ENCODE measurements around the gene NR1H2.

DNA sequence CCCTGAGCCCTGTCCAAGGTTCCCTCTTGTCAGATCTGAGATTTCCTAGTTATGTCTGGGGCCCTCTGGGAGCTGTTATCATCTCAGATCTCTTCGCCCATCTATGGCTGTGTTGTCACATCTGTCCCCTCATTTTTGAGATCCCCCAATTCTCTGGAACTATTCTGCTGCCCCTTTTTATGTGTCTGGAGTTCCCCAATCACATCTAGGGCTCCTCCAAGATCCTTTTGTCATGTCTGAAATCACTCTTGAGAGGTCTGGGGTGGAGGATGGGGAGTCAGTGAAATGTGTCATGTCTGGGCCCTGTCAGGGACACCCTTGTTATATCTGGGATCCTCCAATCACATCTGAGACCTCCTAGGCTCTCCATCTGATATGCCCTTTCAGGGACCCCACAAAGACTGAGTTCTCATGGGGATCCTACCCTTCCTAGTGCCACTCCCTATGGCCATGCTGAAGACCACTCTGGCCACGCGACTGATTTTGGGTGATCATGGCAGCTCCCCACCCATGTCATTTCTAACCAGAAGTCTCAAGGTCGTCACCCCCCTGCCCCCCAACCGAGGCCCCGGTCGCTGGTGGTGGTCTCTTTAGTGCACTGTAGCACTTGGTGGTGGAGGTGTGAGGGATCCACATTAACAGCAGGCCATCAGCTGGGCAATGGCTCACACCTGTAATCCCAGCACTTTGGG is 52.7 kb downstream of the NR1H2 start:
- TF ChIP-seq RFX5 (IDR thresholded peaks at IDR 0.05; ENCODE audit: low read depth, low read length): no peak
- no peak for TF ChIP-seq NFYB (IDR thresholded peaks at IDR 0.05; ENCODE audit: insufficient read depth, low read depth, low read length)
- TF ChIP-seq RAD21 (IDR thresholded peaks at IDR 0.05; ENCODE audit: insufficient read depth, low read depth, low read length): no peak
- TF ChIP-seq BRCA1 (IDR thresholded peaks at IDR 0.05; ENCODE audit: low read depth, low read length): no peak
- TF ChIP-seq EZH2 (IDR thresholded peaks at IDR 0.05; ENCODE audit: borderline replicate concordance, control insufficient read depth, low read depth, low read length): no peak
- TF ChIP-seq POU2F2 (IDR thresholded peaks at IDR 0.05; ENCODE audit: borderline replicate concordance, low read depth, low read length): no peak
- TF ChIP-seq, protein P1, sequence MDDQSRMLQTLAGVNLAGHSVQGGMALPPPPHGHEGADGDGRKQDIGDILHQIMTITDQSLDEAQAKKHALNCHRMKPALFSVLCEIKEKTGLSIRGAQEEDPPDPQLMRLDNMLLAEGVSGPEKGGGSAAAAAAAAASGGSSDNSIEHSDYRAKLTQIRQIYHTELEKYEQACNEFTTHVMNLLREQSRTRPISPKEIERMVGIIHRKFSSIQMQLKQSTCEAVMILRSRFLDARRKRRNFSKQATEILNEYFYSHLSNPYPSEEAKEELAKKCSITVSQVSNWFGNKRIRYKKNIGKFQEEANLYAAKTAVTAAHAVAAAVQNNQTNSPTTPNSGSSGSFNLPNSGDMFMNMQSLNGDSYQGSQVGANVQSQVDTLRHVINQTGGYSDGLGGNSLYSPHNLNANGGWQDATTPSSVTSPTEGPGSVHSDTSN (IDR thresholded peaks at IDR 0.05; ENCODE audit: insufficient replicate concordance, low read depth, low read length): no peak
- TF ChIP-seq, protein P2, sequence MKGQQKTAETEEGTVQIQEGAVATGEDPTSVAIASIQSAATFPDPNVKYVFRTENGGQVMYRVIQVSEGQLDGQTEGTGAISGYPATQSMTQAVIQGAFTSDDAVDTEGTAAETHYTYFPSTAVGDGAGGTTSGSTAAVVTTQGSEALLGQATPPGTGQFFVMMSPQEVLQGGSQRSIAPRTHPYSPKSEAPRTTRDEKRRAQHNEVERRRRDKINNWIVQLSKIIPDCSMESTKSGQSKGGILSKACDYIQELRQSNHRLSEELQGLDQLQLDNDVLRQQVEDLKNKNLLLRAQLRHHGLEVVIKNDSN (IDR thresholded peaks at IDR 0.05; ENCODE audit: borderline replicate concordance, extremely low read length, insufficient read depth, low read depth, low read length): no peak
- TF ChIP-seq YY1 (IDR thresholded peaks at IDR 0.05; ENCODE audit: low read depth, low read length): no peak
- TF ChIP-seq CEBPB (IDR thresholded peaks at IDR 0.05; ENCODE audit: borderline replicate concordance in 1 of 2, low read depth in 2 of 2, low read length in 2 of 2): no peak
- TF ChIP-seq, protein P3, sequence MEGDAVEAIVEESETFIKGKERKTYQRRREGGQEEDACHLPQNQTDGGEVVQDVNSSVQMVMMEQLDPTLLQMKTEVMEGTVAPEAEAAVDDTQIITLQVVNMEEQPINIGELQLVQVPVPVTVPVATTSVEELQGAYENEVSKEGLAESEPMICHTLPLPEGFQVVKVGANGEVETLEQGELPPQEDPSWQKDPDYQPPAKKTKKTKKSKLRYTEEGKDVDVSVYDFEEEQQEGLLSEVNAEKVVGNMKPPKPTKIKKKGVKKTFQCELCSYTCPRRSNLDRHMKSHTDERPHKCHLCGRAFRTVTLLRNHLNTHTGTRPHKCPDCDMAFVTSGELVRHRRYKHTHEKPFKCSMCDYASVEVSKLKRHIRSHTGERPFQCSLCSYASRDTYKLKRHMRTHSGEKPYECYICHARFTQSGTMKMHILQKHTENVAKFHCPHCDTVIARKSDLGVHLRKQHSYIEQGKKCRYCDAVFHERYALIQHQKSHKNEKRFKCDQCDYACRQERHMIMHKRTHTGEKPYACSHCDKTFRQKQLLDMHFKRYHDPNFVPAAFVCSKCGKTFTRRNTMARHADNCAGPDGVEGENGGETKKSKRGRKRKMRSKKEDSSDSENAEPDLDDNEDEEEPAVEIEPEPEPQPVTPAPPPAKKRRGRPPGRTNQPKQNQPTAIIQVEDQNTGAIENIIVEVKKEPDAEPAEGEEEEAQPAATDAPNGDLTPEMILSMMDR (IDR thresholded peaks at IDR 0.05 in 2 of 3, conservative IDR thresholded peaks at IDR 0.05 in 1 of 3; ENCODE audit: control insufficient read depth in 2 of 3, extremely low read depth in 1 of 3, insufficient read depth in 1 of 3, low read depth in 3 of 3, low read length in 3 of 3): no peak

Data from GM12878 (cell line).